Inferior parietal cortex (tissue), 1 donor: ENCODE data around the gene ZNF442.
"Not testable (repeated sequence)": the region's sequence is repeated elsewhere in the genome, so short reads cannot be mapped to it uniquely, and the experiment has no call there.

Source experiments
- DNase-seq: peaks from one replicate; pipeline ENCODE4 v3.0.0-alpha.2; 2016; ENCODE audit errors: extremely low spot score

The ZNF442 gene

GRCh38 chr19:12330340-12330739 lies 35.1 kb downstream of the ZNF442 start:
- DNase-seq, result no peak

DNA sequence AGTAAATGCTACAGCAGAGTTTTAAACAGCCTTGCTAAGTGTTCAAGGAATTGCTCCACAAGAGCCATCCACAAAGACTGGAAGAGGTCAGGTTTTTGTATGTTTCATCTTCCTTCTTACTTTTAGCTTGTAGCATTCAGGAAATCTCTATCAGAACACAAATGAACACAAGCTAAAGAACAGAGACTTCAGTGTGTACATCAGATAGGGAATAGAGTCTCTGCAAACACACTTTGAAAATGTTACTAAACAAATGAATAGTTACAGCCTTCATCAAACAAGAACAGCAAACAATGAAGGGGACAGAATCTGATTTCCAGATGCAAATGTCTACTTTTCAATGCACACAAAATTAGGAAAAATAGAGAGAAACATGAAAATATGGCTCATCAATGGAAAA lies 39.8 kb downstream of the ZNF442 start:
- no peak for DNase-seq

DNA sequence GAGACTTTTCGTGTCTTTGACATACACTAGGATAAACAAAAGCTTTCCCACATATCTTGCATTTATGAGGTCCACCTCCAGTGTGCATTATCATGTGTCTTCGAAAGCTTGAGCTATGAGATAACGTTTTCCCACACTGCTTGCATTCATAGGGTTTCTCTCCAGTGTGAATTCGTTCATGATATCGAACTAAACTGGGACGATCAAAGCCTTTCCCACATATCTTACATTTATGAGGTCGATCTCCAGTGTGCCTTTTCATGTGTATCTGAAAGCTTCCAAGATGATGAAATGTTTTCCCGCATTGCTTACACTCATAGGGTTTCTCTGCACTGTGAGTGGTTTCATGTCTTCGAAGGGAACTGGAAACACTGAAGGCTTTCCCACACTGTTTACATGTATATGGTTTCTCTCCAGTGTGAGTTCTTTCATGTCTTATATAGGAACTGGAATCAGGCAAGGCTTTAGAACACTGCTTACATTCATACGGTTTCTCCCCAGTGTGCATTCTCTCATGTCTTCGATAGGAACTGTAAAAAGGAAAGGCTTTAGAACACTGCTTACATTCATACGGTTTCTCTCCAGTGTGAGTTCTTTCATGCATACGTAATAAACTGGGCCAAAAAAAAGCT lies 46.6 kb downstream of the ZNF442 start:
- DNase-seq, result no peak

GRCh38 chr19:12314553-12314952 lies 50.9 kb downstream of the ZNF442 start:
- no peak for DNase-seq

- DNase-seq, result not testable (repeated sequence)
These were observed 56.6 kb downstream of the ZNF442 start for GRCh38 chr19:12308891-12309290.
